ENCODE measurements around the gene MSRB1. TPM values are rescaled to one million over a fixed set of nuclear protein-coding genes. Genes with fewer than 3 reads are reported as not detected.
"Not testable (repeated sequence)": the region's sequence is repeated elsewhere in the genome, so short reads cannot be mapped to it uniquely, and the experiment has no call there.

Gene MSRB1
- total RNA-seq, 1 experiment from 2014 or later: 25.7 TPM

GRCh38 chr16:1940273-1941161 is 2.5 kb downstream of the MSRB1 start:
- Histone ChIP-seq H3K27me3 (ENCODE audit: low read length) (no peaks in the 10 kb centered on the region), H3K9me2 (replicated peaks; ENCODE audit: low read length) (no peaks in the 10 kb centered on the region), H3K4me2 (ENCODE audit: low read length) (no peak overlapping the region), H3K4me1 (ENCODE audit: insufficient read depth, low read length) (peaks cover 13% of the 10 kb centered on the region), H4K20me1 (ENCODE audit: low read length) (no peaks in the 10 kb centered on the region), H3K36me3 (ENCODE audit: low read depth, low read length) (no peaks in the 10 kb centered on the region), H3K27ac (ENCODE audit: low read length) (no peak overlapping the region), H3F3A (ENCODE audit: low read length, unreplicated experiment) (no peaks in the 10 kb centered on the region), H3K79me2 (ENCODE audit: low read length) (peaks cover 6% of the 10 kb centered on the region; the same call in 1 of the 2 replicates), H3K9ac (ENCODE audit: low read length) (no peak overlapping the region), H3K9me3 (ENCODE audit: low read length) (no peaks in the 10 kb centered on the region), H3K4me3 (ENCODE audit: low read length) (no peak overlapping the region), H2AFZ (ENCODE audit: low read length) (no peak overlapping the region)
- BruUV-seq (replicated peaks): no TSS peak
- ATAC-seq (no peak), DNase-seq (no peak)
- no peak for TF ChIP-seq EZH2 (IDR thresholded peaks at IDR 0.05; ENCODE audit: low read length, unreplicated experiment)
- TF ChIP-seq EZH2phosphoT487 (IDR thresholded peaks at IDR 0.05; ENCODE audit: borderline replicate concordance, low read length): no peak
- no peak for TF ChIP-seq CTCF (conservative IDR thresholded peaks at IDR 0.05; ENCODE audit: low read depth, low read length)
- POLR2A ChIA-PET (ENCODE audit: unreplicated experiment): no interaction called here
- CTCF ChIA-PET: interaction anchor here (0.7 kb wide), 1 partner anchor 9 kb away, joined by 4 read pairs; no protein-coding TSS in a partner anchor
- intact Hi-C loops (cut with micrococcal nuclease): no loop called here

GRCh38 chr16:1939833-1940232 is 3.2 kb downstream of the MSRB1 start:
- H3K9me2 ChIP-seq (replicated peaks; ENCODE audit: low read length); H3K27me3 ChIP-seq (ENCODE audit: low read length); H3K9me3 ChIP-seq (ENCODE audit: low read length); BruUV-seq (replicated peaks); H3K79me2 ChIP-seq (ENCODE audit: low read length); H3K27ac ChIP-seq (ENCODE audit: low read length); H2AFZ ChIP-seq (ENCODE audit: low read length); H4K20me1 ChIP-seq (ENCODE audit: low read length); H3K9ac ChIP-seq (ENCODE audit: low read length); H3K36me3 ChIP-seq (ENCODE audit: low read depth, low read length); H3F3A ChIP-seq (ENCODE audit: low read length, unreplicated experiment); H3K4me3 ChIP-seq (ENCODE audit: low read length); ATAC-seq; H3K4me2 ChIP-seq (ENCODE audit: low read length); POLR2A ChIA-PET (ENCODE audit: unreplicated experiment); intact Hi-C loops (cut with micrococcal nuclease); DNase-seq; CTCF ChIA-PET: not testable (repeated sequence)
- H3K4me1 ChIP-seq (ENCODE audit: insufficient read depth, low read length): peaks cover 19% of the 10 kb centered on the region

- no peaks in the 10 kb centered on the region for H3K9me3 ChIP-seq (ENCODE audit: low read length)
- H3K4me1 ChIP-seq (ENCODE audit: insufficient read depth, low read length): peaks cover 19% of the 10 kb centered on the region
- no peak overlapping the region for H3K27ac ChIP-seq (ENCODE audit: low read length)
- no peaks in the 10 kb centered on the region for H3K27me3 ChIP-seq (ENCODE audit: low read length)
- H3K9me2 ChIP-seq (replicated peaks; ENCODE audit: low read length): no peaks in the 10 kb centered on the region
- H3K4me2 ChIP-seq (ENCODE audit: low read length): no peak overlapping the region
- H2AFZ ChIP-seq (ENCODE audit: low read length): no peak overlapping the region
- BruUV-seq (replicated peaks): no TSS peak
- ChIA-PET POLR2A (ENCODE audit: unreplicated experiment) (no interaction called here), CTCF (no interaction called here)
- H3K9ac ChIP-seq (ENCODE audit: low read length): no peak overlapping the region
- H3F3A ChIP-seq (ENCODE audit: low read length, unreplicated experiment): no peaks in the 10 kb centered on the region
- H3K36me3 ChIP-seq (ENCODE audit: low read depth, low read length): no peaks in the 10 kb centered on the region
- TF ChIP-seq EZH2phosphoT487 (IDR thresholded peaks at IDR 0.05; ENCODE audit: borderline replicate concordance, low read length): no peak
- TF ChIP-seq EZH2 (IDR thresholded peaks at IDR 0.05; ENCODE audit: low read length, unreplicated experiment): no peak
- TF ChIP-seq CTCF (conservative IDR thresholded peaks at IDR 0.05; ENCODE audit: low read depth, low read length): no peak
- H3K4me3 ChIP-seq (ENCODE audit: low read length): no peak overlapping the region
- intact Hi-C loops (cut with micrococcal nuclease): no loop called here
- DNase-seq (no peak), ATAC-seq (no peak)
- H4K20me1 ChIP-seq (ENCODE audit: low read length): no peaks in the 10 kb centered on the region
- peaks cover 6% of the 10 kb centered on the region; the same call in 1 of the 2 replicates for H3K79me2 ChIP-seq (ENCODE audit: low read length)
Observed at GRCh38 chr16:1938910-1939309, 4.1 kb downstream of the MSRB1 start.

Measured in PC-3 (cell line).